Measurements from ENCODE around the gene TTC7B.

Gene TTC7B

DNA sequence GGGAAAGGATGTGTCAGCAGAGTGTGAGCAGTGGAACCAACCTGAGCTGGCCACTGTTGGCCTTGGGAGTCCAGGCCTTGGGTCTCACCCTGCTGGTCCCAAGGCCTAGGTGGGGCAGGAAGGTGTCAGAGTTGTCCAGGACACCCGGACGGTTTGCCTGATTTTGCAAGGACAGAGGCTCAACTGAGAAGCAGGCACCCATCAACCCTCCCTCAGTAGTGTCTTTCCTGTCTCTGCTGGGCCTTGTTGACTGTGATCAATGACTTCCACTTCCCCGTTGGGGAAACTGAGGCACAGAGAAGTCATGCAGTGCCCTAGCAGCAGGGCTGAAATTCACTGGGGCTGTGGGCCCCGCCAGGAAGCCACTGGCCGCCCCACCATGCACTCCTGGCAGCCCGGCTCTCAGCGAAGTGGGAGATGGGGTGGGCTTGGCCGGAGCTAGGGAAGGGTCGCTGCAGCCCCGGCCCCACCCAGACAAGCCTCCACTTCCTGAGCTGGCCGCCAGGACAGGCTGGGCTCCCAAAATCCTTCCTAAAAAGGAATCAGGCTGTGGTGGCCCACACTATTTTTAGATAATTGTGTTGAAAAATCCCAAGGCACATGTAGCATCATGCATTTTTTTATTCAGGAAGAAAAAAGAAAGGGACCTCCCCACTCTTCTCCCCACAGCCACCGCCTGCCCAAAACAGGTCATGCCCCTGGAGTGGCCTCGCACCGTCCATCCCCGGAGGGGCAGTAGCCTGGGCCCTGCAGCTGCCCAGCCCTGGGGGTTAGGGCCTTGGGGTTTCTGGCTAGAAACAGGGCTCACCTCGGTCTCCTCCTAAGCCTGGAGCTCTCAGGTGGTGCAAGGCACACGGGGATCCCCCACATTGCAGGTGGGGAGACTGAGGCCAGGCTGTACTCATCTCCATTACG, 292.0 kb downstream of the TTC7B start:
- no peak for DNase-seq (ENCODE audit: low spot score)

DNA sequence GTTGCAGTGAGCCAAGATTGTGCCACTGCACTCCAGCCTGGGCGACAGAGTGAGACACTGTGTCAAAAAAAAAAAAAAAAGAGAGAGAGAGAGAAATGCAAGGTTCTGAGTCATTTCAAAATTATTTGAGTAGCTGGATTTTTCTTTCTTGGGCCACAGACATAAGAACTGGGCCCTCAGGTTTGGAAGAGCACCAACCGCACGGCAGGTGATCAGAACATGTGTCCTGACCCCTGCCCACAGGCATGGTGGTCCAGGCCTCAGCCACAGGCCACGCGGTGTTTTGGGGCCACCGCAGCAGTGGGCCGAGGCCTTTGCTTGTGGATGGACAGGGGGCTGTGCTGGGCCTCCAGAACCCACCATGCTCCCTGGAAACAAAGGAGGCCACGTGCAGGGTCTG, 292.7 kb downstream of the TTC7B start:
- peak; percentile 67 for DNase-seq (ENCODE audit: low spot score)

DNA sequence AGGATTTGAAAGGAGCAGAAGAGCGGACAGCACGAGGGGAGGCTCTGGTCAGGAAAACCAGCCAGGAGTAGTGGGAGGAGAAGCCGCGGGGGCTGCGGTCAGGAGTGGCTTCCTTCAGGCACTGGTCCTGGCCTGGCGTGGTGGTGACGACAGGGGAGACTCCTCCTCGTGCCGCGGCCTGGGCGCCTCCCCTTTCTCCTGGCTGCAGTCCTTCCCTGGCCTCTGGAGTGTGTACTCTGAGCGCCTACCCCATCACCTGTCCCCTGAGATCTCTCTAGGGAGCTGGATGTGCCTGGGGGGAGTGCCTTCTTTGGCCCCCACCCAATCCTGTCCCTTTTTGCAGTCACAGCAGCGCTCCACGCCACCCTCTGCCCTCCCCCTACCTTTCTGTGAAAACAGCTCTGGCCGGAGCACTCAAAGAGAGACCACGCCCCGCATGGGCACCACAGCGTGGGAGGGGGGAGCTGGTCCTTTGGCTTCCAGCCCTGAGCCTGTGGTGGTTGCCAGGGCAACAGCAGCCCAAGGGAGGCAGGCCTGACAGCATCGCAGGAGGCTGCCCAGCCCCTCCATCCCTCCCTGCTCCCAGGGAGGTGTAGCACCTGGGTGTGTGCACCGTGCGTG, 293.5 kb downstream of the TTC7B start:
- DNase-seq (ENCODE audit: low spot score), result no peak

DNA sequence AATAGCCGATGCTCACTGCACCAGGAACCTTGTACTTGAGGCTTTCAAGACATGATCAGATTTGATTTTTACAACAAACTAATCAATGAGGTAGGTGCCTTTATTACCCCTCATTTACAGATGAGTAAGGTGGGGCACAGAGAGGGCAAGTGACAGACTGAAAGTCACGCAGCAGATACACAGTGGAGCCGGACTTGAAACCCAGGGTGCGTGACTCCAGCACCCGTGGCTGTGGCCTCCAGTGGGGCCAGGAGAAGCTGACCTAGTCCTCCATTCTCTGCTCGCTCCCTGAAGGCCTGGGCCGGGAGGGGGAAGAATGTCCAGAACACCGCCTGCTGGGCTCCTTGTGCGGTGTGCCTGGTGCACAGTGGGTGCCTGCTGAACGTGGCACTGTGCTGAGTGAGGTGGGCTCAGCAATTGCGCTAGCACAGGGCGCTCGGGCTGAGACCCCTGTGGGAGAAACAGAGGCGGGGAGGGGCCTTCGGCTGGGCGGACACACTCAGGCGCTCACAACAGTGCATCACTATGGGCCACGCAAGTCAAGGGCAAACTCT, 294.2 kb downstream of the TTC7B start:
- no peak for DNase-seq (ENCODE audit: low spot score)

DNA sequence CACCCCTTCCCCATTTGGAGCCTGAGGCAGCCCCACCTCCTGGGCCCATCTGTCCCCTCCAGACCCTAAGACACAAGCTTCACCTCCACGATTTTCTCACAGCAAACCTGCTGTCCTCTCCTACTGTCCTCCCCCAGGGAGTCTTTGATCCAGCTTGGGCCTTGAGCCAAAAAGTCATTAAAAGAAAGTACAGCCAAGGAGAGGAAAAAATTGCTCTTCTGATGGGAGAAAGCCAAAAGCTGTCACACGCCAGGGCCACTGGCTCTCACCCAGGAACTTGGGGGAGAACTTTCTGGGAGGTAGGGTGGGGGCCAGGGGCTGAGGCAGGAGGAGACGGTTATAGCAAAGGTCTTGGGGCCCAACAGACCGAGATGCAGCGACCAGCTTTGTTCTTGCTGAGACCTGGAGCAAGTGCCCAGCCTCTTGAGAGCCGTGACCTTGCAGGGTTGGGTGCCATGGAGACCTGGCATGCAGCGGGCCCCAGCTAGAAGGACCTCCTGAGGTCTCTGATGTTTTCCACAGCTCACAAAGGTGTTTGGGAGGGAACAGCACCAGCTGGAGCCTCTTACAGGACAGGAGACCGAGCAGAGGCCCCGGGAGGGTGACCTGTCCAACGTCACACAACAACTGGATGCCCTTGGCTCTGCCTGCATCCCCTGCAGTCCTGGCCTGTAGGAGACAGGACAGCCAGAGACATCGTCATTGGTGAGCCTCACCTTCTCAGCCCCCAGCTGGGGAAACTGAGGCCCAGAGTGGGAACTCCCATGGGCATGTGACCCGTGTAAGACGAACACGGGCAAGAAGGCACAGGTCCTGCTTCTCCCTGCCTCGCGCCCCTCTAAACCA, 294.9 kb downstream of the TTC7B start:
- no peak for DNase-seq (ENCODE audit: low spot score)

DNA sequence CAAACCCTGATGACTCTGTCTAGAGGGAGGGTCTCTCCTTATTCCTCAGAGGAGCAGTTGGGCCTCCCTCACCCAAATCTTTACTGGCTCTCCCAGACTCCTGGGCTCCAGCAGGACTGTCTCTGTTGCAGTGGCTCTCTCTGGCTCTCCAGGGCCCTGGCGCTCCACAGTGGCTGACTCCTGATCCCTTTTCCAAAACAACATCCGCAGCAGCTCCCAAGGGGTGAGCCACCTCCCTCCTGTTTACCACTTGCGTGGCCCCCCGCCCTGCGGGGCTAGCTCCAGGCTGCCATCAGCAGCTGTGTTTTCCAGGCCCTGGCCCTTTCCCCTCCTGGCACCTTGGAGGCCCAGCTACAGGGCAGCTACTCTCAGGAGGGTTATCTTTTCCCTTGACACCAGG, 295.9 kb downstream of the TTC7B start:
- DNase-seq (ENCODE audit: low spot score), result no peak

DNA sequence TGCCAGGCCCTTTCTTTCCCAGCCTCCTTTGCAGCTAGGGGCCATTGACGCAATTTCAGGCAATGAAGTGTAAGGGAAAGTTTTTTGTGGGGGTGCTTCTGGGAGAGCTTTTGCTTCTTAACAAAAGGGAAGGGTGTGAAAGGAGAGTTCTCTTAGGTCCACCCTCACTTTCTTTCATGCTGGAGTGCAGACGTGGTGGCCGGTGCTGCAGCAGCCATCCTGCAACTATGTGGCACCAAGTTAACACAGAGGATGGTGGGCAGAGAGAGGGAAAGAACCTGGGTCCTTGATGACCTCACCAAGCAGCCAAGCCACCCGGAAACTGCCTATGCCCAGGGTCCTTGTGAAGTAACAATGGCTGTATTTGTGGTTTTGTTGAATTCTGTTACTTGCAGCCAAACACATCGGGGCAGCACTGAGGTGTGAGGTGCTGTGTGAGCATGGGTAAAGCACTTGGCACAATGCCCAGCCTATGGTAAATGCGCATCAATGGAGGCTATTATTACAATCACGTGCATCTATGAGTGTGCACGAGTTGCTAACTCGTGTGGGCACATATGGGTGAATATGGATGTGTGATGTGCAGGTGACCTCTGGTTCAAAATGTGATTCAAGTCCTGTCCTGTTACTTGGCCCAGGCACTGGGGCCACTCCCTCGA, 296.8 kb downstream of the TTC7B start:
- no peak for DNase-seq (ENCODE audit: low spot score)

DNA sequence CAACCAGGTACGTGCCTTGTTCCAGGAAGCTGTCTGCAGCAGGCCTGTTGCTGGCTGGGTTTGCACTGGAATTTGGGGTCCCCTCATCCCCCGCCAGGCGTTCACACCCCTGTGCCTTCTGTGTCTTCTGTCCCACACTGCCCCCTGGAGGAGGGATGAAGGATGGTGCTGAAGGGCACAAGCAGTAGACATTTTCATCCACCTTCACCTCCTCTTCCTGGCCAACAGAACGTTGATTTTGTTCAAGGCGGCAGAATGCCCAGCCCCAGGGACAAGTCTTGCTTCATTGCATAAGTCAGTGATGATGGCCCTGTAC, 297.3 kb downstream of the TTC7B start:
- peak; percentile 45 for DNase-seq (ENCODE audit: low spot score)

DNA sequence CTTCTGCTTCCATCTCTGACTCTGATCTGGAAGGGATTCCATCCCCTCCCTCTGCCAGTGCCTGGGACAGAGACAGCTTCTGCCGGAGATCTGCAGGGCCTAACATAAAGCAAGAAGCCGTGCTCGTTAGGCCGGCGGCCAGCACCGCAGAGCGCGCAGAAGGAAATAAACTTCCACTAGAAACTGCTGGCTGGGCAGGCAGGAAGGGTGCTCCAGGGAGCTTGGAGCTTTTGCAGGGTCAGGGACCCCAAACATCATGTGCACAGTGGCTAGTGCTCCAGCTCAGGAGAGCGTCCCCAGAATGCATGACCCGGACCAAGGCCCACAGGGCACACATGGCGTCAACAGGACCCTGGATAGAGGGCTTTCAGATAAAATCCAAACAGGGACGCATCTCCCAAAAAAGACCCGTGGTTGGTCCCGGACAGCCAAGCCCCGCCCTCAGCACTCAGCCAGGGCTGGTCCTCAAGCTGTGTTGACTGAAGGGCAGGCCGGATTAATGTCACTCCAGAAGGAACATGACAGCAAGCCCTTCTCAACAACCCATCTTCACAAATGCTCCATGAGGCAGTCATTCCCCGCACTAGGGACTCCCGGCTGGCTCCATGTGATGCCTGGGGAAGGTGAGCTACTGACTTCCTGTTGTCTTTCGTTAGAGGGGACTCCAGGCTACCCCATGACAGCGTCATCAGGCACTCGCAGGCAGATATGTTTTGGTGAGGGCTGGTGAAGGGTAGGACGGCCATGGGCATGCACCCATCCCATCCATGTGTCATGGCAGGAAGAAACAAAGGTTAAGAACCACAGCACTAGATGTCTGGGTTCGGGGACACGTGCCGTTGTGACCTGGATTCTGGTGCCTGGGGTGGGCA, 297.9 kb downstream of the TTC7B start:
- DNase-seq (ENCODE audit: low spot score), result no peak

DNA sequence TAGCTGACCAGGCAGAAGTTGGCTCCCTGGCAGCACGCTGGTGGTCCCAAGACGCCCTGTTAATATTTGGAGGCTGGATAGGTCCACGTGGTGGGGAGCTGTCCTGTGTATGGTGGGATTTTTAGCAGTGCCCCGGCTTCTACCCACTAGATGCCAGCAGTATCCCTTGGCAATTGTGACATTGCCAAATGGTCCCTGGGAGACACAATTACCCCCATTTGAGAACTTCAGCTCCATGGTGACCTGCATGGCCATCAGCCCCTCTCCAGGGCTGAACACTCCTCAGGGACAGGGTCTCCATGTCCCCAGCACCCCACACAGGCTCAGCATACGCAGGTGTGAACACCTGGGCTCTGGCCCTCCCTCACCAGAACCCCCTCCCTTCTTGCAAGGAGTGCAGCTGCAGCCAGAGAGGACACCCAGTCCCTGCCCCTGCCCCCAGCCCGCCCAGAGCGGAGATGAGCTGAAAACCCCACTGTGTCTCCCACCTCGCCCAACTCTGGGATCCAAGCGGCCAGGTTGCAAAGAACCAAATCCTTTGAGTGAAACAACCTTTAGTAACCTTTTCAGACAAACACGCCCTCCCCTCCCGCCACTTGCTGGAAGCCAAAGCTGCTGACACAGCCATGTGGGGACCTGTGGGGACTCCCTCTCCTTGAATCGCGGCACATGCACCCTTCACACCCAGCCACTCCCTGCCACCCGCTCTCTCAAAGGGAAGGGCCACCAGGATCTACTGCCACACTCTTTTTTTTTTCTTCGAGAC, 299.0 kb downstream of the TTC7B start:
- DNase-seq (ENCODE audit: low spot score), result no peak

DNA sequence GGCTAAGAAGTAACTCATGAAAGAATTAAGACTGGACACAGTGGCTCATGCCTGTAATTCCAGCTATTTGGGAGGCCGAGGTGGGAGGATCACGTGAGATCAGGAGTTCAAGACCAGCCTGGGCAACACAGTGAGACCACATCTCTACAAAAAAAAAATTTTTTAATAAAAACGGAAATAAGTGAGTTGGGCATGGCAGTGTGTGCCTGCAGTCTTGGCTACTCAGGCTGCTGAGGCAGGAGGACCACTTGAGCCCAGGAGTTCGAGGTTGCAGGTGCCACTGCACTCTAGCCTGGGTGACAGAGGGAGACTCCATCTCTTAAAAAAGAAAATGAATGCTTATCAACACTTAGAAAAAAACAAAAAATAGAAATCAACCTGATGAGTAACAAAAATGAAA, 301.7 kb downstream of the TTC7B start:
- DNase-seq (ENCODE audit: low spot score), result no peak

DNA sequence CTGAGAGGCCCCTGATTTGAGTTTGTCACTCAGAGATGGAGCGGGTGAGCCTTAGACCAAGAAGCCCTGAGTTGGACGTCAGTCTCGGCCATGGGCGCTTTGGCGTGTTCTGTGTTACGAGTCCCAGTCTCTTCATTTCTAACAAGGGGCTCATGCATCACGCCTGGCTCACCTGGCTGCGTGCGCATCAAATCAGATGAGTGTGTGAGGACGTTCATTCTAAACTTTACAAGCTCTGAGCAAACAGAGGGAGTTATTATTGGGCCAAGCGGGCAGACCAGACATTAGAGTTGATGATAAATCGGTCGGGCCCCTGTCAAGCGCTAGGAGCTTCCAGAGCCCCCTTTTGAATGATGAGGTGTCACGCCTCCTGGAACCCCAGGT, 302.2 kb downstream of the TTC7B start:
- no peak for DNase-seq (ENCODE audit: low spot score)

DNA sequence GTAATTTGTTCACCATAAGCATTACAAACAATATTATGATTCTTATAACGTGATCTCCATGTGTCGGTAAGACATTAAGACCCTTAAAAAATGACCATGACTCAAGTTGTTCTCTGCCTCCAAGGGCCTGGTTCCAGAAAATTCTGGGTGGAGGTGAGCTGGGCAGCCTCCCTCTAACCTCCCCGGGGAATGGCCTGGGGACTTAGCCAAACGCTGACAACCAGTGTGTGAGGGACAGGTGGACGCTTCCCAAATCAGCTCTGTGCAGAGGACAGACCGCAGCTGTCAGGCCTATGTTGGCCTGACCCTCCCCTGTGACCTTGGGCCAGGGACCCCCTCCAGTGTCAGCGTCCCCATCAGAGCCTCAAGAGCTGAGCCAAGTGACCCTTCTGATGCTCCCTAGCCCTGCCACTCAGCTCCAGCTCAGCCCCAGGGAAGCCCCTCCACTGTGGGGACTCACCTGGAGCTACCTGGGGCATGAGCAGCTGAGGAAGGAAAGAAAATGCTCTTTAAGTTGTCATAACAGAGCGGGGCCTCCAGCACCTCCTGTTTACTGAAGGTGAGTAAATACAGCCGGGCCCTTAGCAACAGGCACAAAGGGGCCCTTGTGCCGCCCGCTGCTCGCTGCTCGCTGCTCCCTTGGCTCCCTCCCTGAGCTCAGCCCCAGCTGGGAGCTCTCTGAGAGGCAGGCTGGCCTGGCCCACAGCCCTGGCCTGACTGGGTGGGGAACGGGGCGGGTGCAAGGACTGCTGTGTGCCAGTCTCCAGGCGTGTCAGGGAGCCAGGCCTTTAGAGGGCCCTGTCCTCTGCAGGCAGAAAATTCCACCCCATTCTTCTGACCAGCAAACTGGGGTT, 302.8 kb downstream of the TTC7B start:
- DNase-seq (ENCODE audit: low spot score), result peak; percentile 41

DNA sequence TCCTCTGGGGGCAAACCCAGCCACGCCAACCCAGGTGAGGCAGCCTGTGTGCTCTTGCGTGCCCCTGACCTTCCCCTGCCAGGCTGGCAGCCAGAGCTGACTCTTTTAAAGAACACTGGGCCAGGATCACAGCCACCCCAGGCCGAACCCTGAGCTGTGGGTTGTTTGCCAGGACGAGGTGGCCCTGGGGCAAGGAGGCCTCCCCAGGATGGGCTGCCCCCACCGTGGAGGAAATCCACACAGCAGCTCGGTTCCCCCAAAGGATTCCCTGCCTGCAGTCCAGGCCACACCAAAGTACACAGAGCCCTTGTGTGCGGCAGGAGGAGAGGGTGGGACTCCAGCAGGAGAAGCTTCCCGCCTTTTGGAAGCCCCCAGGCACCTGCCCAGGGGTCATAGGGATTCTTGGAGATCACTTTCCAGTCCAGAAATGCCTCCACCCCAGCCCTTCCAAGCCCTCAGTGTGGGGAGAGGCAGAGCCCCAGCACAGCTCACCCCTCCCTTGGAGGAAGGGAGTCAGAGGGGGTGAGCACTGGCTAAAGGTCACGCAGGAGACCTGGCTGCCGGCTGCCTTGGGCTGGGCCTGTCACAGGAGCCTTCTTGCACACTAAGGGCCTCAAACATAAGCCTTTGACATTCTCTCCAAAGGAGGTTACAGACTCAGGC, 303.8 kb downstream of the TTC7B start:
- DNase-seq (ENCODE audit: low spot score), result no peak

DNA sequence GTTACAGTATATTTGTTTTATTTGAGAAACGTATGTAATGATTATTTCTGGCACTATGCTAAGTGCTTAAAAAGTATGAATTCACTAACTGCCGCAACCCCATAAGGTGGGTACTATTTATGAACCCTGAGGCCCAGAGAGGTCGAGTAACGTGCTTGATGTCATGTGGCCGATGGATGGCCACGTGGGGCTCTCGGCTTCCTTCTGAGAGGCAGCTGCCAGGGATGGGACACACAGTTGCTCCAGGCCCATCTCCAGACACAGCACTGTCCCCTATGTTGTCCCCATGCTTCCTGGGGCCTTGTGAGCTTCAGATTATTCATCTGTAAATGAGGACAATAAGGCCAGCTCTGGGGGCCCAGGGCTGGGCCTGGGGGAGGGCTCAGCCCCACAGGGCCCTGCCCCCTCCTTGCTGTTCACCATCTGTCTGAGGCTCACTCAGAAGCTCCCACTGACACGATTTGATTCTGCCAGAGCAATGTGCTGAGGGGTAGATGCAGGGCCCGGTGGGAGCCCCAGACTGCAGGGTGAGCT, 304.4 kb downstream of the TTC7B start:
- no peak for DNase-seq (ENCODE audit: low spot score)

DNA sequence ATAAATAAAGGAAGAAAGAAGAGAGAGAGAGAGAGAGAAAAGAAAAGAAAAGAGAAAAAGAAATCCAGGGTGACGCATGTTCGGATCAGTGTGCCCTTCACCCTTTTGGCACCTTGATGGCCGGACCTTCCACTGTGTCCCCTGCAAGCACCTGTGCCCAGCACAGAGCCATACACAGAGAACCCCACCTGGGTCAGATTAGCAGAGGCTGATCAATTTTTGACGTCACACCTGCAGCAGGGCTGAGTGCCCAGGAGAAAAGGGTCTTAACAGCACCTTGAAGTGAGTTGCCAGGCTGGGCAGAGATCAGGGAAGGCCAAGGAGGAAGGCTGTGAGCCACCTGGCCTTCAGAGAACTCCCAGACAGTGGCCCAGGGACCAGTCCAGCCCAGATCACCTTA, 305.0 kb downstream of the TTC7B start:
- DNase-seq (ENCODE audit: low spot score), result no peak

DNA sequence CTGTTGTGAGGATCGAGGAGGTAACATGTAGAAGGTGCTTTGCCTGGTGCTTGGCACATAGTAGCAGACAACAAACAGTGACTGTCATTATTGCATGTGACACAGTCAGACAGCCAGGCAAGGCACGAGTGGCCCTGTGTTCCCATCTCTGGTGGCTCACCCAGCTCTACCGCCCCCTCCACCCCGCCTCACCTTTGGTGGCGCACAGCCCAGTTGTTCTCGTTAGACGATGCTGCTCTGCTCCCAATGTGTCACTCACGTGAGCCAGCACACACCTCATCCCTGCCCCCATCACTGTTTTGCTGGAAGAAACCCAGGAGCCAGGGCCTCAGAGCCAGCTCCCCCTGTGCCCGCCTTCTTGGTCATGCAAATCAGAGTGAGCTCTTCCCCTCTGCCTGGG, 306.1 kb downstream of the TTC7B start:
- DNase-seq (ENCODE audit: low spot score), result no peak

DNA sequence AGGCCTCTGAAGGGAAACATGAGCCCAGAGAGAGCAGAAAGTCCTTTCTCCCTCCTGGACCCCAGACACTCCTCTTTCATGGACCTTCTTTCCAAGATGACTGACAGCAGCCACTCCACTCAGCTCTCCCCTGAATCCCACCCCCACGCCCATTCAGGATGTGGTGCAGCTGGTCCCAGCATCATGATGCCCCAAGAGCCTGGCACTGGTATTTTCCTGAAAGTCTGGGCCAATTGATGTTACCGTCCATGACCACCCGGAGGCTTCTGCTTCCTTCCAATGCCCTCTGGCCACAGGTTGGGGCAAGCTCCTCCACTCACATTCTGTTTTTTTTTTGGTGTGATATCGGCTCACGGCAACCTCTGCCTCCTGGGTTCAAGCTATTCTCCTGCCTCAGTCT, 306.8 kb downstream of the TTC7B start:
- no peak for DNase-seq (ENCODE audit: low spot score)

All from GM03348 (cell line).